CD4-positive, alpha-beta T cell (primary cell): ENCODE results near the gene RBM5. TPM values are rescaled to one million over a fixed set of nuclear protein-coding genes. Genes with fewer than 3 reads are reported as not detected.

Experiments
- ATAC-seq: fragments of 200-7000 bp; cut with Tn5 transposase; one replicate; pipeline ENCODE4 v1.10.0; 2022; ENCODE audit warnings: mild to moderate bottlenecking; ENCODE audit not compliant: poor library complexity
- CTCF ChIA-PET: fragments of 350-600 bp; sonication (Branson Sonifier 250); formaldehyde crosslinking; loops from one replicate; lab custom pipeline; 2021; ENCODE audit warnings: antibody characterized with exemption, inconsistent platforms; lab: Charles Lee
- POLR2A ChIA-PET: fragments of 350-600 bp; sonication (Branson Sonifier 250); formaldehyde crosslinking; loops from one replicate; lab custom pipeline; 2021; ENCODE audit warnings: antibody characterized with exemption, inconsistent platforms; lab: Charles Lee
- DNase-seq, 14 experiments: peaks; one replicate each; pipeline ENCODE4 v3.0.0-alpha.2; 2013 to 2020; ENCODE audit warnings: mixed read lengths in 2 of 14
- H3K27ac ChIP-seq, 2 donors: one replicate each; pipeline versions ENCODE4 v1.5.1 to v1.7.0; 2013; ENCODE audit warnings: low read length in 2 of 2, low read depth in 1 of 2, mild to moderate bottlenecking in 1 of 2
- H3K27me3 ChIP-seq, 2 experiments: 1 replicate in 1 of 2; 2 replicates in 1 of 2; pipeline versions ENCODE4 v1.6.1 to v1.7.0; 2013; ENCODE audit warnings: low read length in 2 of 2, control low read depth in 1 of 2, mild to moderate bottlenecking in 1 of 2, moderate library complexity in 1 of 2; ENCODE audit not compliant: insufficient read depth in 2 of 2, control insufficient read depth in 1 of 2
- H3K36me3 ChIP-seq: one replicate; pipeline ENCODE4 v1.6.1; 2013; ENCODE audit warnings: low read length, control low read depth; ENCODE audit not compliant: insufficient read depth
- H3K4me1 ChIP-seq: one replicate; pipeline ENCODE4 v1.6.1; 2013; ENCODE audit warnings: low read length, control low read depth; ENCODE audit not compliant: insufficient read depth
- H3K4me3 ChIP-seq: one replicate; pipeline ENCODE4 v1.5.1; 2013; ENCODE audit warnings: mild to moderate bottlenecking, low read length, moderate library complexity
- H3K9me3 ChIP-seq, 2 experiments: 1 replicate in 1 of 2; 2 replicates in 1 of 2; pipeline versions ENCODE4 v1.6.1 to v1.7.0; 2013; ENCODE audit warnings: low read length in 2 of 2, mild to moderate bottlenecking in 2 of 2, control low read depth in 1 of 2, moderate library complexity in 1 of 2; ENCODE audit not compliant: control insufficient read depth in 1 of 2, insufficient read depth in 1 of 2
- H3K27ac Mint-ChIP-seq: one replicate; pipeline ENCODE4 v1.8.0; 2020; ENCODE audit warnings: mixed read lengths
- H3K27me3 Mint-ChIP-seq: one replicate; pipeline ENCODE4 v1.8.0; 2021; ENCODE audit warnings: mixed read lengths
- H3K36me3 Mint-ChIP-seq: one replicate; pipeline ENCODE4 v1.8.0; 2021; ENCODE audit warnings: low read depth, mixed read lengths
- H3K4me1 Mint-ChIP-seq: one replicate; pipeline ENCODE4 v1.8.0; 2021; ENCODE audit warnings: low read depth, mixed read lengths
- H3K4me3 Mint-ChIP-seq: one replicate; pipeline ENCODE4 v1.8.0; 2020; ENCODE audit warnings: mild to moderate bottlenecking, mixed read lengths
- H3K9me3 Mint-ChIP-seq: one replicate; pipeline ENCODE4 v1.8.0; 2020; ENCODE audit warnings: mixed read lengths
- intact Hi-C, 2 experiments: fragments of 100-400 bp; cut with DNase I in 1 of 2; cut with micrococcal nuclease in 1 of 2; formaldehyde crosslinking; loops; one replicate each; pipeline versions ENCODE4 v1.15.1 to v1.9.0; 2023 to 2025; cut with DNase I, micrococcal nuclease
- total RNA-seq, 174 experiments: library from RNA in 2 of 174; stranded (reverse) in 2 of 174; gene quantifications; one replicate each; pipeline ENCODE4 v1.2.3 and lab custom pipeline; 2021 to 2026
- TF ChIP-seq, protein P1 (sequence below): fragments of 200-600 bp; IDR thresholded peaks from one replicate; pipeline ENCODE4 v1.8.0; 2022; ENCODE audit warnings: antibody characterized with exemption, mild to moderate bottlenecking

Gene RBM5
- total RNA-seq, 2 experiments from 2014 or later, result 324 to 330 TPM

DNA sequence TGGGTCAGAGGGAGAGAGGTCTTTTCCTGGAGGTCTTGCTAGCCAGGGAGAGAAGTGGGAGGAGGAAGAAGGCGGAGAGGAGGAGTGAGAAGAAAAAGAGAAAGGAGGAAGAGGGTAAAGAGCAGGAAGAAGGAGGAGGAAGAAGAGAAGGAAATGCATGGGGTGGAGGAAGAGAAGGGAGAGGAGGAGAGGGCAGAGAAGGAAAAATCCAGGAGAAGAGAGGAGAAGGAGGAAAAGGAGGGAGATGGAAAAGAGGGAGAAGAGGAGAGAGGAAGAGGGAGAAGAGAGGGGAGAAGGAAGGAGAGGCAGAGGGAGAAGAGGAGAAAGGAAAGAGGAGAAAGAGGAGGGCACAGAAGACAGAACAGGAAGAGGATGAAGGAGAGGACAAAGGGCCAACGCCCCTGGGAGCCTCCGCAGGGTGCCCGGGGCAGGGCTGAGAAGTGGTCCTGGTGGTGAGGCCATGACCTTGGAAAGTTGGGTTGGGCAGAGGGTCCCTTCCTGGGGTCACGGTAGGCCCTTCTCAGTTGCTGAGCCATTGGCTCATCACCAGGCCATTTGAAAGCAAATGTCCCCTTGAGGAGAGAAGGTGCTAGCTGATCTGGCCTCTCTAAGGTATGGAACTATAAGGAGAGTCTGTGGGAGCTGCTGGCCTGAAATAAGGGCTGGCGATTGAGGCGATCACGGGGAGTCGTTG is 65.2 kb downstream of the RBM5 start:
- no peak for DNase-seq
- H3K9me3 ChIP-seq, result peaks cover 0 to 9% of the 10 kb centered on the region in 2 experiments
- no peaks in the 10 kb centered on the region for H3K9me3 Mint-ChIP-seq
- H3K4me1 Mint-ChIP-seq, result peaks cover 22% of the 10 kb centered on the region
- H3K36me3 Mint-ChIP-seq, result no peaks in the 10 kb centered on the region
- no peak overlapping the region for H3K27ac ChIP-seq
- H3K4me3 Mint-ChIP-seq, result peak overlapping the region; percentile 83
- H3K27me3 Mint-ChIP-seq, result peaks cover 49% of the 10 kb centered on the region
- no peak overlapping the region for H3K27ac Mint-ChIP-seq
- CTCF ChIA-PET, result interaction anchor here (0.9 kb wide), 1 partner anchor 31 kb away, joined by 3 read pairs; no protein-coding TSS in a partner anchor
- no peak overlapping the region for H3K4me3 ChIP-seq
- POLR2A ChIA-PET, result no interaction called here
- no peak for ATAC-seq
- no peaks in the 10 kb centered on the region for H3K36me3 ChIP-seq
- intact Hi-C loops, result no loop called here
- TF ChIP-seq, protein P1, sequence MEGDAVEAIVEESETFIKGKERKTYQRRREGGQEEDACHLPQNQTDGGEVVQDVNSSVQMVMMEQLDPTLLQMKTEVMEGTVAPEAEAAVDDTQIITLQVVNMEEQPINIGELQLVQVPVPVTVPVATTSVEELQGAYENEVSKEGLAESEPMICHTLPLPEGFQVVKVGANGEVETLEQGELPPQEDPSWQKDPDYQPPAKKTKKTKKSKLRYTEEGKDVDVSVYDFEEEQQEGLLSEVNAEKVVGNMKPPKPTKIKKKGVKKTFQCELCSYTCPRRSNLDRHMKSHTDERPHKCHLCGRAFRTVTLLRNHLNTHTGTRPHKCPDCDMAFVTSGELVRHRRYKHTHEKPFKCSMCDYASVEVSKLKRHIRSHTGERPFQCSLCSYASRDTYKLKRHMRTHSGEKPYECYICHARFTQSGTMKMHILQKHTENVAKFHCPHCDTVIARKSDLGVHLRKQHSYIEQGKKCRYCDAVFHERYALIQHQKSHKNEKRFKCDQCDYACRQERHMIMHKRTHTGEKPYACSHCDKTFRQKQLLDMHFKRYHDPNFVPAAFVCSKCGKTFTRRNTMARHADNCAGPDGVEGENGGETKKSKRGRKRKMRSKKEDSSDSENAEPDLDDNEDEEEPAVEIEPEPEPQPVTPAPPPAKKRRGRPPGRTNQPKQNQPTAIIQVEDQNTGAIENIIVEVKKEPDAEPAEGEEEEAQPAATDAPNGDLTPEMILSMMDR, result no peak
- peaks cover 23% of the 10 kb centered on the region for H3K4me1 ChIP-seq
- H3K27me3 ChIP-seq, result peaks cover 26 to 29% of the 10 kb centered on the region in 2 experiments

DNA sequence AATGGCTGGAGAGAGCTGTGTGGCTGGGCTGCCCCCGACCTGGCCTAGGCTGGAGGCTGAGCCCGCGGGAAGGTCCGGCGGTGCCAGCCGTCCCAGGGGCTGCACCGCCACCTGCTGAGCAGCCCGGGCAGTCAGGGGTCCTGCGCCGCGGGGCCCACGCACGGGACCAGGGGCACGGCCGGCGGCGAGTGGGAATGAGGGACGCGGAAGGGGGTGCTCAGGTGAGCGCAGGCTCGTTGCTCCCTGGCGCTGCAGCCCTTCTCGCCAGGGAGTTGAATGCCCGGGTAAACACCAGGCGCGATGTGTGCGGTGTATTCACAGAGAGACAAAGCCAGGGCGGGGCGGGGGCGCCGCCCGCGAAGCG is 65.7 kb downstream of the RBM5 start:
- no peaks in the 10 kb centered on the region for H3K36me3 Mint-ChIP-seq
- ATAC-seq, result no peak
- H3K4me3 Mint-ChIP-seq, result peak overlapping the region; percentile 83
- POLR2A ChIA-PET, result no interaction called here
- DNase-seq, result no peak
- Histone ChIP-seq H3K4me1 (peaks cover 23% of the 10 kb centered on the region), H3K36me3 (no peaks in the 10 kb centered on the region), H3K27ac (no peak overlapping the region), H3K4me3 (peak overlapping the region; percentile 30), H3K9me3 (peaks cover 0 to 9% of the 10 kb centered on the region in 2 experiments), H3K27me3 (peaks cover 26 to 29% of the 10 kb centered on the region in 2 experiments)
- no peak overlapping the region for H3K27ac Mint-ChIP-seq
- H3K4me1 Mint-ChIP-seq, result peaks cover 22% of the 10 kb centered on the region
- CTCF ChIA-PET, result interaction anchor here (0.9 kb wide), 1 partner anchor 32 kb away, joined by 3 read pairs; no protein-coding TSS in a partner anchor
- H3K27me3 Mint-ChIP-seq, result peaks cover 50% of the 10 kb centered on the region
- H3K9me3 Mint-ChIP-seq, result no peaks in the 10 kb centered on the region
- intact Hi-C loops, result no loop called here
- TF ChIP-seq, protein P1, result no peak

DNA sequence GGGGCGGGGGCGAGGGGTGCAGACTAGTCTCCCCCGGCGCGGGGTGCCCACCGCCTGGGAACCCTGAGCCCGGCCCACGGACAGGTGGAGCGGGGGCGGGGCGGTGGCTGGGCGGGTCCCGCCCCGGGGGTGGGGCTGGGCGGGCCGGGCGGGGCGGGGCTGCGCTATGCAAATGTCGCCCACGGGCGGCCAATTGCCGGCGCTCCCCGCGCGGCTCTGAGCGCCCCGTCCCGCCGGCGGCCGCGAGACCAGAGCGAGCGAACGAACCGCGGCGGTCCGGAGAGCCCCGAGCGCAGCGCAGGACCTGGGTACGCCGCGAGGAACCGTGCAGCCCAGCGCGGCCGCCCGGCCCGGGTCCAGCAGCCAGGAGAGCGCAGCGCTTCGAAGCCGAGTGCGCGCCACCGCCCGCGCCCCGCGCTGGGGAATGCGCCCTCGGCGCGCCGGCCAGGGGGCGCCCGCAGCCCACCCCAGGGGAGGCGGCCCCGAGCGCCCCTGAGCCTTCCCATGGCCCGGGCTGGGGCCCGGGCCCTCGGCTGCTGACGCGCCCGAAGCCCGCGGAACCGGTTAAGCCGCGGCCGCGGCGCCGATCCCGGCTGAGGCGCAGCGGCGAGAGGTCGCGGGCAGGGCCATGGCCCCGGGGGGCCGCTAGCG is 66.2 kb downstream of the RBM5 start, which contains the start of gene SEMA3F:
SEMA3F (plus strand) TSS at position 485 of the 651 bp plus-strand sequence. CDS start 4,299 bp downstream, outside the sequence.
- Histone ChIP-seq H3K36me3 (no peaks in the 10 kb centered on the region), H3K27ac (no peak within 1 kb of the TSS), H3K4me3 (peak within 1 kb of the TSS; percentile 30), H3K9me3 (peaks cover 0 to 9% of the 10 kb centered on the region in 2 experiments), H3K27me3 (peaks cover 26 to 29% of the 10 kb centered on the region in 2 experiments), H3K4me1 (peaks cover 23% of the 10 kb centered on the region)
- Mint-ChIP-seq H3K4me3 (peak within 1 kb of the TSS; percentile 83), H3K27ac (no peak within 1 kb of the TSS), H3K9me3 (no peaks in the 10 kb centered on the region), H3K4me1 (peaks cover 22% of the 10 kb centered on the region), H3K36me3 (no peaks in the 10 kb centered on the region), H3K27me3 (peaks cover 50% of the 10 kb centered on the region)
- ATAC-seq (peak; percentile 91), DNase-seq (peak; percentile 27 to 90 (median 60))
- ChIA-PET POLR2A (no interaction called here), CTCF (interaction anchor here (0.9 kb wide), 1 partner anchor 33 kb away, joined by 3 read pairs; no protein-coding TSS in a partner anchor)
- TF ChIP-seq, protein P1, result no peak
- intact Hi-C loops, result no loop called here
